ENCODE data around the gene APOLD1.

DNA sequence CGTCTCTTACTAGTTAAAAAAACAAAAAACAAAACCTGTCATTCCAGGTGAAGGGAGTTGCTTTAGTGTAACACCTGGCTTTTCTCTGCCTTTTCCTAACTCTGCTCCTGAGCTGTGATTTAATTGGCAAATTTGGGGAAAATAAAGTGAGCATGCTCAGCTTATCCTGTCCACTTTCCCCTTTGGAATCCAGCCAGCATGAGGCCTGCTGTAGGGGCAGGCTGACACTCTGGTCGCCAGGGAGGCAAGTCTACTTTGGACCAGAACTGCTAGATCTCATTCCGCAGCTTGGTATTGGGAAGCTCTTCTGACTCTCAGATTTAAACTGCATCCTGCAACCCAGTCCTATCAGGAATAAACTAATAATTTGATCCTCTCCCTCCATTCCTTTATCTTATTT is 38.2 kb upstream of the APOLD1 start:
- TF ChIP-seq CTCF (conservative IDR thresholded peaks at IDR 0.05) (no peak), ZFX (IDR thresholded peaks at IDR 0.05) (no peak)

Data from C4-2B (cell line).